Thoracic aorta (tissue), 2 donors: ENCODE data around the gene SERPINE3. TPM values are rescaled to one million over a fixed set of nuclear protein-coding genes. Genes with fewer than 3 reads are reported as not detected.

Experiments used
- ATAC-seq: fragments of 150-250 bp; one replicate; pipeline ENCODE4 v1.8.0; 2017; ENCODE audit warnings: low read depth; ENCODE audit not compliant: insufficient number of reproducible peaks, low FRiP score
- DNase-seq: peaks from one replicate; pipeline ENCODE4 v3.0.0-alpha.2; 2020; ENCODE audit warnings: low spot score
- H3K27ac ChIP-seq, 2 donors: fragments of 200-600 bp; sonication (generic); 1 replicate in 1 of 2; 2 replicates in 1 of 2; pipeline ENCODE4 v1.5.1; 2016; ENCODE audit warnings: mild to moderate bottlenecking in 2 of 2, moderate library complexity in 2 of 2
- H3K27me3 ChIP-seq: fragments of 200-600 bp; sonication (generic); replicated peaks from 2 replicates; pipeline ENCODE4 v1.6.0; 2016; ENCODE audit warnings: mild to moderate bottlenecking; ENCODE audit not compliant: insufficient read depth
- H3K36me3 ChIP-seq: fragments of 200-600 bp; sonication (generic); one replicate; pipeline ENCODE4 v1.5.1; 2016
- H3K4me1 ChIP-seq, 2 donors: fragments of 200-600 bp; sonication (generic); 1 replicate in 1 of 2; 2 replicates in 1 of 2; pipeline versions ENCODE4 v1.5.1 to v1.6.0; 2016; ENCODE audit warnings: low read depth in 2 of 2, mild to moderate bottlenecking in 1 of 2; ENCODE audit not compliant: control insufficient read depth in 1 of 2
- H3K4me3 ChIP-seq: fragments of 200-600 bp; sonication (generic); 2 replicates; pipeline ENCODE4 v1.5.1; 2016; ENCODE audit warnings: mild to moderate bottlenecking
- H3K9me3 ChIP-seq: fragments of 200-600 bp; sonication (generic); 2 replicates; pipeline ENCODE4 v1.5.1; 2016
- CTCF ChIP-seq: fragments of 200-600 bp; sonication (generic); IDR thresholded peaks from one replicate; pipeline ENCODE4 v1.5.1; 2019; ENCODE audit warnings: antibody characterized with exemption
- total RNA-seq, 2 donors: library from RNA; depleted of rRNA; stranded (reverse); fragments of >200 nt; gene quantifications; one replicate each; pipeline versions ENCODE4 v1.1.0 to v1.2.3, GENCODE V29; 2016

SERPINE3 gene
- total RNA-seq, 2 donors from 2014 or later: 0.68 TPM; not detected in 1

- DNase-seq (no peak), ATAC-seq (no peak)
- Histone ChIP-seq H3K36me3 (no peaks in the 10 kb centered on the region), H3K4me1 (peaks cover 0 to 16% of the 10 kb centered on the region in 2 donors), H3K9me3 (no peaks in the 10 kb centered on the region), H3K27me3 (no peaks in the 10 kb centered on the region), H3K27ac (no peak overlapping the region), H3K4me3 (no peak overlapping the region)
- TF ChIP-seq CTCF: no peak
These were observed 27.5 kb upstream of the SERPINE3 start for GRCh38 chr13:51311957-51312520.

- ATAC-seq (no peak), DNase-seq (no peak)
- H3K36me3 ChIP-seq: no peaks in the 10 kb centered on the region
- H3K4me1 ChIP-seq: peaks cover 0 to 21% of the 10 kb centered on the region in 2 donors
- no peak overlapping the region for H3K27ac ChIP-seq
- H3K9me3 ChIP-seq: no peaks in the 10 kb centered on the region
- no peak for TF ChIP-seq CTCF
- H3K4me3 ChIP-seq: no peak overlapping the region
- H3K27me3 ChIP-seq: no peaks in the 10 kb centered on the region
These were observed 25.9 kb upstream of the SERPINE3 start for GRCh38 chr13:51313619-51314018.

- Histone ChIP-seq H3K4me1 (peaks cover 7 to 36% of the 10 kb centered on the region in 2 donors), H3K4me3 (no peak overlapping the region), H3K9me3 (no peaks in the 10 kb centered on the region), H3K36me3 (no peaks in the 10 kb centered on the region), H3K27ac (no peak overlapping the region), H3K27me3 (no peaks in the 10 kb centered on the region)
- DNase-seq (no peak), ATAC-seq (no peak)
- no peak for TF ChIP-seq CTCF
These were observed 22.2 kb upstream of the SERPINE3 start for GRCh38 chr13:51317262-51317661.

GRCh38 chr13:51318015-51318414, 21.5 kb upstream of the SERPINE3 start:
- TF ChIP-seq CTCF: no peak
- no peaks in the 10 kb centered on the region for H3K9me3 ChIP-seq

GRCh38 chr13:51318876-51319275, 20.6 kb upstream of the SERPINE3 start:
- Histone ChIP-seq H3K36me3 (no peaks in the 10 kb centered on the region), H3K27me3 (no peaks in the 10 kb centered on the region), H3K9me3 (no peaks in the 10 kb centered on the region), H3K4me3 (no peak overlapping the region), H3K4me1 (peaks cover 7 to 37% of the 10 kb centered on the region in 2 donors), H3K27ac (no peak overlapping the region)
- DNase-seq: no peak
- ATAC-seq: no peak
- TF ChIP-seq CTCF: no peak

More at GRCh38 chr13:51318015-51318414, 21.5 kb upstream of the SERPINE3 start:
- H3K4me1 ChIP-seq: peaks cover 7 to 37% of the 10 kb centered on the region in 2 donors
- no peaks in the 10 kb centered on the region for H3K36me3 ChIP-seq
- H3K27me3 ChIP-seq: no peaks in the 10 kb centered on the region
- ATAC-seq (no peak), DNase-seq (no peak)
- H3K27ac ChIP-seq: no peak overlapping the region
- H3K4me3 ChIP-seq: no peak overlapping the region
